Heart left ventricle (tissue), 16 donors: ENCODE measurements around the gene SLC39A11. TPM values are rescaled to one million over a fixed set of nuclear protein-coding genes. Genes with fewer than 3 reads are reported as not detected.

Source experiments
- ATAC-seq, 4 donors: fragments of 200-7000 bp; cut with Tn5 transposase; one replicate each; pipeline ENCODE4 v1.9.1; 2020 to 2022; ENCODE audit warnings: moderate library complexity in 4 of 4, mild to moderate bottlenecking in 3 of 4, moderate number of reproducible peaks in 1 of 4
- DNase-seq, 5 donors: peaks; one replicate each; pipeline ENCODE4 v3.0.0-alpha.2; 2020
- H3K27ac ChIP-seq, 12 donors: fragments of 200-600 bp; sonication (generic) in 4 of 12; one replicate each; pipeline versions ENCODE4 v1.5.0 to v1.8.0; 2016 to 2022; ENCODE audit warnings: mild to moderate bottlenecking in 2 of 12
- H3K27me3 ChIP-seq, 9 donors: fragments of 200-600 bp; sonication (generic) in 2 of 9; one replicate each; pipeline versions ENCODE4 v1.5.1 to v1.8.0; 2016 to 2022; ENCODE audit warnings: mild to moderate bottlenecking in 3 of 9
- H3K36me3 ChIP-seq, 9 donors: fragments of 200-600 bp; sonication (generic) in 2 of 9; one replicate each; pipeline versions ENCODE4 v1.5.0 to v1.8.0; 2018 to 2022; ENCODE audit warnings: mild to moderate bottlenecking in 2 of 9
- H3K4me1 ChIP-seq, 12 donors: fragments of 200-600 bp; sonication (generic) in 4 of 12; one replicate each; pipeline versions ENCODE4 v1.5.0 to v1.8.0; 2016 to 2022; ENCODE audit warnings: mild to moderate bottlenecking in 3 of 12
- H3K4me3 ChIP-seq, 12 donors: fragments of 200-600 bp; sonication (generic) in 4 of 12; one replicate each; pipeline versions ENCODE4 v1.5.0 to v1.8.0; 2017 to 2022; ENCODE audit warnings: mild to moderate bottlenecking in 9 of 12, moderate library complexity in 4 of 12
- H3K9me3 ChIP-seq, 12 donors: fragments of 200-600 bp; sonication (generic) in 4 of 12; one replicate each; pipeline versions ENCODE4 v1.5.0 to v1.8.0; 2016 to 2022; ENCODE audit warnings: mild to moderate bottlenecking in 1 of 12
- CTCF ChIP-seq, 12 donors: fragments of 200-600 bp; sonication (generic) in 4 of 12; IDR thresholded peaks; one replicate each; pipeline versions ENCODE4 v1.5.0 to v1.8.0; 2018 to 2022; ENCODE audit warnings: antibody characterized with exemption in 12 of 12, mild to moderate bottlenecking in 5 of 12
- POLR2A ChIP-seq, 2 donors: fragments of 450-650 bp; IDR thresholded peaks; one replicate each; pipeline ENCODE4 v1.6.1; 2017; ENCODE audit warnings: antibody characterized with exemption in 2 of 2, mild to moderate bottlenecking in 2 of 2, moderate library complexity in 2 of 2
- WGBS, 4 donors: extraction: QIAGEN DNeasy Blood & Tissue Kit in 2 of 4; methylation state at CpG; one replicate each; pipeline versions ENCODE4 v1.1.5 to v1.1.7; 2013 to 2018; 5-methylcytosine and 5-hydroxymethylcytosine counted together
- intact Hi-C, 10 donors: fragments of 100-400 bp; cut with DNase I; formaldehyde crosslinking; loops; one replicate each; pipeline versions ENCODE4 v1.11.1 to v1.14.2; 2022
- polyA plus RNA-seq, 2 donors: library from polyadenylated mRNA; stranded (reverse); fragments of 200-250 nt; gene quantifications; one replicate each; pipeline ENCODE4 v1.2.3, GENCODE V29; 2013
- total RNA-seq, 9 donors: library from RNA; depleted of rRNA in 2 of 9; stranded (reverse); fragments of >200 nt in 2 of 9; fragmentation: NEBNext Ultra II Directional in 3 of 9; extraction: Animal tissue kit (Norgen Biotek cat#: 25700) in 3 of 9; gene quantifications; one replicate each; pipeline versions ENCODE4 v1.1.0 to v1.2.4, GENCODE V29; 2016 to 2023
- donor health status: ischemic (EF 13 %, LVEDD 7.1; RV severe dilation, severe dysfunction).
- donor health status: healthy with polysubstance abuse.
- donor health status: DM: no; HTN: yes; CAD: no.
- donor health status: DM: no; HTN: no; CAD: no.
- donor health status: ischemic (EF 25% LVEDD 6.9; RV normal size, moderate dysfunction).
- donor health status: ischemic (EF 25% LVEDD 5.7; RV mildly dilated, moderate dysfunction).
- donor health status: healthy.
- donor health status: DM: yes; HTN: yes; CAD: no.
- donor health status: ischemic (EF 35%, LVEDD 5.7; RV mildly dilated, moderate dysfunction).
- donor health status: nonischemic (EF 11% LVEDD 7.7; RV severe dilation, severe dysfunction).
- donor health status: DM: yes; HTN: yes; CAD: no.
- donor health status: PGD.
- donor health status: ischemic (EF 29% LVEDD 5.4; RV normal size, mild dysfunction).
- donor health status: nonischemic (EF 23%, LVEDD 6.1; RV moderate dilation, normal function).

SLC39A11 gene
- total and polyA plus RNA-seq, 11 donors = 2.5 to 23.3 (median 8.4) TPM

- TF ChIP-seq POLR2A (IDR thresholded peaks at IDR 0.05) (no peak), CTCF (IDR thresholded peaks at IDR 0.05) (no peak)
- Histone ChIP-seq H3K4me1 (no peaks in the 10 kb centered on the region), H3K4me3 (no peak overlapping the region), H3K27ac (no peak overlapping the region), H3K27me3 (no peaks in the 10 kb centered on the region), H3K36me3 (no peaks in the 10 kb centered on the region), H3K9me3 (no peaks in the 10 kb centered on the region)
- 73 to 86% (median 79%) methylated on average over 8 of the region's 8 CpGs for WGBS, 4 donors
- ATAC-seq (no peak), DNase-seq (no peak)
- intact Hi-C loops = loop anchor here in 1 of 10 donors (10.0 kb wide), 1 partner anchor 267 kb away; no protein-coding TSS in a partner anchor
These were observed 205.2 kb downstream of the SLC39A11 start for GRCh38 chr17:72887322-72887721.

- Histone ChIP-seq H3K9me3 (no peaks in the 10 kb centered on the region), H3K4me3 (no peak overlapping the region), H3K27ac (no peak overlapping the region), H3K36me3 (no peaks in the 10 kb centered on the region), H3K4me1 (no peaks in the 10 kb centered on the region), H3K27me3 (no peaks in the 10 kb centered on the region)
- 92 to 98% (median 96%) methylated on average over 3 of the region's 3 CpGs for WGBS, 4 donors
- DNase-seq (no peak), ATAC-seq (no peak)
- TF ChIP-seq POLR2A (IDR thresholded peaks at IDR 0.05) (no peak), CTCF (IDR thresholded peaks at IDR 0.05) (no peak)
- intact Hi-C loops = loop anchor here in 1 of 10 donors (10.0 kb wide), 1 partner anchor 268 kb away; no protein-coding TSS in a partner anchor
These were observed 205.9 kb downstream of the SLC39A11 start for GRCh38 chr17:72886622-72887021.

GRCh38 chr17:72884066-72884465 lies 208.4 kb downstream of the SLC39A11 start:
- H3K4me1 ChIP-seq = no peaks in the 10 kb centered on the region
- peaks cover 0 to 21% (median 14%) of the 10 kb centered on the region in 12 donors for H3K9me3 ChIP-seq
- H3K27ac ChIP-seq = no peak overlapping the region
- H3K27me3 ChIP-seq = no peaks in the 10 kb centered on the region
- no peak for DNase-seq
- WGBS, 4 donors = 82 to 93% (median 88%) methylated on average over 2 of the region's 2 CpGs
- no peak for ATAC-seq
- intact Hi-C loops = loop anchor here in 1 of 10 donors (10.0 kb wide), 1 partner anchor 271 kb away; no protein-coding TSS in a partner anchor
- no peak overlapping the region for H3K4me3 ChIP-seq
- peaks cover 0 to 7% (median 0%) of the 10 kb centered on the region in 9 donors for H3K36me3 ChIP-seq
- no peak for TF ChIP-seq CTCF (IDR thresholded peaks at IDR 0.05)
- no peak for TF ChIP-seq POLR2A (IDR thresholded peaks at IDR 0.05)

GRCh38 chr17:72883351-72883750 lies 209.1 kb downstream of the SLC39A11 start:
- DNase-seq (no peak), ATAC-seq (no peak)
- Histone ChIP-seq H3K4me1 (no peaks in the 10 kb centered on the region), H3K4me3 (no peak overlapping the region), H3K27ac (no peak overlapping the region), H3K36me3 (peaks cover 0 to 7% (median 0%) of the 10 kb centered on the region in 9 donors), H3K27me3 (no peaks in the 10 kb centered on the region), H3K9me3 (peaks cover 0 to 27% (median 14%) of the 10 kb centered on the region in 12 donors)
- intact Hi-C loops = loop anchor here in 1 of 10 donors (10.0 kb wide), 1 partner anchor 271 kb away; no protein-coding TSS in a partner anchor
- TF ChIP-seq POLR2A (IDR thresholded peaks at IDR 0.05) (no peak), CTCF (IDR thresholded peaks at IDR 0.05) (no peak)
- 93 to 96% (median 96%) methylated on average over 5 of the region's 5 CpGs for WGBS, 4 donors
